GM12872 (cell line): ENCODE measurements around the gene TECR.

Source experiments
- TF ChIP-seq, protein P1 (sequence below): IDR thresholded peaks from 3 replicates; pipeline ENCODE4 v1.5.1; 2011; ENCODE audit warnings: low read depth, mild to moderate bottlenecking, low read length, moderate library complexity; ENCODE audit not compliant: insufficient read depth

Gene TECR

DNA sequence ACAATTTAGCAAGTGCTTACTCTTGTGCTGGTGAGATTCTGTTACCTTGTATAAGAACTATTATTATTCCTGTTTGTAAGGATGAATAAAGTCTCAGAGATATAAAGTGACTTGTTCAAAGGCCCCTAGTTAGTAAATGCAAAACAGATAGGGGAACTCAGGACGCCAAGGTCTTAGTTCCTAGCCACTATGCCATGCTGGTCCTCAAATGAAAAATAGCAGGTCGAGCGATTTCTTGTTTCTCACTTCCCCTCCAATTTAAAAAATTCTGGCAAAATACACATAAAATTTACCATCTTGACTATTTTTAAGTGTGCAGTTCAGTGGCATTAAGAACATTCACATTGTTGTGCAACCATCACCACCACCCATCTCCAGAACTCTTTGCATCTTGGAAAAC, 1.1 kb downstream of the TECR start:
- TF ChIP-seq, protein P1, sequence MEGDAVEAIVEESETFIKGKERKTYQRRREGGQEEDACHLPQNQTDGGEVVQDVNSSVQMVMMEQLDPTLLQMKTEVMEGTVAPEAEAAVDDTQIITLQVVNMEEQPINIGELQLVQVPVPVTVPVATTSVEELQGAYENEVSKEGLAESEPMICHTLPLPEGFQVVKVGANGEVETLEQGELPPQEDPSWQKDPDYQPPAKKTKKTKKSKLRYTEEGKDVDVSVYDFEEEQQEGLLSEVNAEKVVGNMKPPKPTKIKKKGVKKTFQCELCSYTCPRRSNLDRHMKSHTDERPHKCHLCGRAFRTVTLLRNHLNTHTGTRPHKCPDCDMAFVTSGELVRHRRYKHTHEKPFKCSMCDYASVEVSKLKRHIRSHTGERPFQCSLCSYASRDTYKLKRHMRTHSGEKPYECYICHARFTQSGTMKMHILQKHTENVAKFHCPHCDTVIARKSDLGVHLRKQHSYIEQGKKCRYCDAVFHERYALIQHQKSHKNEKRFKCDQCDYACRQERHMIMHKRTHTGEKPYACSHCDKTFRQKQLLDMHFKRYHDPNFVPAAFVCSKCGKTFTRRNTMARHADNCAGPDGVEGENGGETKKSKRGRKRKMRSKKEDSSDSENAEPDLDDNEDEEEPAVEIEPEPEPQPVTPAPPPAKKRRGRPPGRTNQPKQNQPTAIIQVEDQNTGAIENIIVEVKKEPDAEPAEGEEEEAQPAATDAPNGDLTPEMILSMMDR = no peak

DNA sequence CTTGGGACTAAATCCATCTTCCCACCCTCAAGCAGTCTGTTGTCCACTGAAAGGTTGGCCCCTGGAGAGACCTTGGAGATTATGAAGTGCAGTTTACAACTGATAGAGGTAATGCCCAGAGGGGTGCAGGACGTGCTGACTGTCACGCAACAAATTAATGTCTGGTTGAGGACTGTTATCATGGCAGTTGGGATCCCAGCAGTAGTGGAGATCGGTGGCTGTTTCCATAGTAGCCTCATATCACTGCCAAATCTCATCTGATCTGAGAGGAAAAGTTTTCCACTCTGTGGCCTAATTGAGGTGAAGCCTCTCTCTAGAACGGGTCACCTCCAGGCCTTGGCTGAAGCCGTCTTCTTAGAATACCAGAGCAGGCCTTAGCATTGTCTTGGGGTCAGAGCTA, 4.1 kb downstream of the TECR start:
- TF ChIP-seq, protein P1 = no peak

DNA sequence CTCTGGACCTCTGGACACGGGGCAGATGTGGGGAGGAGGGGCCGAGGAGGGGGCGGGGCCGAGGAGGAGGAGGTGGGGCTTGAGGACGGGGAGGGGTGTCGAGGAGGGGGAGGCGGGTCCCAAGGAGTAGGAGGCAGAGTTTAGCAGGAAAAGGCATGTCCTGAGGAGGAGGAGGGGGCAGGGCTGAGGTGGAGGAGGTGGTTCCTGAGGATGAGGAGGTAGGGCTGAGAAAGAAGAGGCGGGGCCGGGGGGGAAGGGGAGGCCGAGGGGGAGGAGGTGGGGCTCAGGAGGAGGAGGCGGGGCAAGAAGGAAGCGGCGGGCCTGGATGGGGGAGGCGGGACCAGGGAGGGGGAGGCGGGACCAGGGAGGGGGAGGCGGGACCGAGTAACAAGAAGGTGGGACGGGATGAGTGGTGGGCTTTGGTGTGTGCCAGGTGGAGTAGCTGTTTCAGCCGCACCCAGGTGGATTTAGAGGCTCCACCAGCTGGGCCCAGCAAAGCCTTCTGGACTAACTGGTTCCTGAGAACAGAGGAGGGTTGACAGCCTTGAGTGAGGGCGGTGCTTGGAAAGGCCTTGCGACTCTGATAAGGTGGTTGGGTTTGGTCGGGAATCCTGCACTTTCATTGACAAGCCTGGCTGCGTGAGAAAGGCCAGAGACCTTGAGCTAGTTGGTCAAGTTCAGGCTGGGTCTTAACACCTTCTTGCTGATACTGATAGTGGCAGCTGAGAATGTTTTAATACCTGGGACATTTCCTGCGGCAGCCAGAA, 7.7 kb downstream of the TECR start:
- TF ChIP-seq, protein P1 = no peak

DNA sequence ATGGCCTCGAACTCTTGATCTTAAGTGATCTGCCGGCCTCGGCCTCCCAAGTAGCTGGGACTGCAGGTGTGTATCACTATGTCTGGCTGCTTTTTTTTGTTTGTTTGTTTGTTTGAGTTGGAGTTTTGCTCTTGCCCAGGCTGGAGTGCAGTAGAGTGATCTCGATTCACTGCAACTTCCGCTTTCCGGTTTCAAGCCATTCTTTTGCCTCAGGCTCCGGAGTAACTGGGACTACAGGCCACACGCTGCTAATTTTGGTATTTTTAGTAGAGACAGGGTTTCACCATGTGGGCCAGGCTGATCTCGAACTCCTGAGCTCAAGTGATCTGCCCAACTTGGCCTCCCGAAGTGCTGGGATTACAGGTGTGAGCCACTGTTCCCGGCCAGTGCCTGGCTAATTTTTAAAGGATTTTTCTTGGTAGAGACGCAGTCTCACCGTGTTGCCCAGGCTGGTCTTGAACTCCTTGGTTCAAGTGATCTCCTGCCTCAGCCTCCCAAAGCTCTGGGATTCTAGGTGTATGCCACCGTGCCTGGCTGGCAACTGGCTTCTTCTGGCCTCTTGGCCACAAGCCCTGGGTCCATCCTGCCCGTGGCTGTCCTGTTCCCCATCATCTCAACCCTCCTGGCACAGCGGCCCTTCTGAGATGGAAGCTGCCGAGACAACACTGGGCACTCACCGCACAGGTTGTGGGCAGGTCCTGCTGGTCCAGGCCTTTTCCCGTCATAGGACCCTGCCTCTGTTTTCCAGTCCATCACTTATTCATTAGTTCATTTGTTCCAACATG, 11.5 kb downstream of the TECR start:
- TF ChIP-seq, protein P1 = no peak

DNA sequence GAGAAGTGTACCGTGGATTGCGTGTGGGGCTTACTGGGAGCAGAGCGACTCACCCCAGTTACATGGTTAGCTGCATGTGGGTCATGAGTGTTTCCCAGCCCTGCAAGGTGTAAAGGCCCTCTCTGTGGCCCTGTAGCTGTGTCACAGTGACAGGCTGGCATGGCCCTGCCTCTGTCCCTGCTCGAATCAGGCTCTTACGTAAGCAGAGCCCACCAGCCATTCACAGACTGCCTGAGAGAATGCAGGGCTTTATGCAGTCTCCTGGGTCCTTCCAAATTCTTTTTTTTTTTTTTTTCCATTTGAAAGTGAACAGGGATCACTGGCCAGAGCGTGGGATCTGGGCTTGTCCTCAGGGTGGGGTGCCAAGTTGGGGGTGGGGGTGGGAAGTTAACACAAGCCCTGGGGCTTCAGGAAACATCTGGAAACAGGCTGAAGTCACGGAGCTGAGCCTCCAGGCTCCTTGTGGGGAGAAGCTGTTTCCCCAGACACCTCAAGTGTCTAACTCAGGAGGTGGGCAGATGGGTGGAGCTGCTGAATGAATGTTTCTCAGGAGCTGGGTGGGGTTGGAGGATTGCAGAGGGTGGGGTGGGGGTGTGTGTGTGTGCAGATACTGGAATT, 13.4 kb downstream of the TECR start:
- TF ChIP-seq, protein P1 = no peak

DNA sequence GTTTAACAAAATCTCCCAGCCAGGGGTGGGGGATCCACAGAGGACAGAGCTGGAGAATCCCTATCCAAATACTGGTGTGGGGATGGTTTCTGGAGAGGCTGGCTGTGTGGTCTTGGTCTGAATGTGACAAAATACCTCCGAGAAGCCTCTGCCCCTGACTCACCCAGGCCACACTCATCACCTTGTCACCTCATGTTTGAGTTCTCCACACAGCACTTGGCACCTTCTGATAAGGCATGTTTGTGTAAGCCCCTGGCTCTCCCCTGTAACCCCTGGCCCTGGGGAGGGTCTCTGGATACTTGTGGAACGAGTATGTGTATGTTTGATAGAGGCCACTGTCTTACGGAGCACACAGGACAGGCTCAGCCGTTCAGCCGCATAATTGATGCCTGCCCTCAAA, 14.7 kb downstream of the TECR start:
- TF ChIP-seq, protein P1 = no peak

DNA sequence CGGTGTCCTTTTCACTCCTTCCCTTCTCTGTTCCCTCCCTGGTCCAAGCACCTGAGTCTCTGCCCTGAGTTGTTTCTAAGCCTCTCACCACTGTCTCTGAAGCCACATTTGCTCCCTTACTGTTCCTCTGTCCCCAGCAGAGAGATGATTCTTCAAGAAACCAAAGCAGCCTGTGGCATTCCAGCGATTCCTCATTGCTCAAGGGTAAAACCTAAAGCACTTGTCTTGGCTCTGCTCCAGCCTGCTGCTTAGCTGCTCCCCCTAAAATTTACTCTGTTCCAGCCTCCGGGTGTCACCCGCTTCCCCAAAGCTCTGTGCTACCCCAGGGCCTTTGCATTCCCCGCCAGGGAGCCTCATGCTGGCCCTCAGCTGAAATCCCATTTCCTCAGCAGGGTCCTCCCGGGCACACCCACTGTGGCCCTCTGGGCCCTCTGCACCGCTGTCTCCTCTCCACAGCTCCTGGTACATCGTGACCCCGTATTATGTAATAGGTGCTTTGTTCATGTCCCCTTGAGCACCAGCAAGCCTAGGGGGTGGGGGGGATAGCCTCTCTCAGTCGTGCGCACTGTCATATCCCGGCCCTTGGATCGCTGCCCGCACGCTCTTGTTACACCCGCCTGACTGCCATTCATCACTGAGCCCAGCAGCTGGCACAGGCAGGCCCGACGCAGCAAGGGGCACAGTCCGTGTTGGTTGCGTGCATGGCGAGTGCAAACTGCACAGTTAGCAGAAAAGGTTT, 15.8 kb downstream of the TECR start:
- TF ChIP-seq, protein P1 = no peak
